B cell (primary cell): ENCODE results near the gene DSCAML1.

Experiments used
- EZH2 ChIP-seq: IDR thresholded peaks from 2 replicates; pipeline ENCODE4 v1.6.1; 2012; ENCODE audit warnings: borderline replicate concordance, low read depth, mild to moderate bottlenecking, moderate library complexity, low read length; ENCODE audit not compliant: insufficient read depth, poor library complexity, severe bottlenecking
- TF ChIP-seq, protein P1 (sequence below): fragments of 200-600 bp; IDR thresholded peaks from one replicate; pipeline ENCODE4 v1.8.0; 2022; ENCODE audit warnings: antibody characterized with exemption, mild to moderate bottlenecking

DNA sequence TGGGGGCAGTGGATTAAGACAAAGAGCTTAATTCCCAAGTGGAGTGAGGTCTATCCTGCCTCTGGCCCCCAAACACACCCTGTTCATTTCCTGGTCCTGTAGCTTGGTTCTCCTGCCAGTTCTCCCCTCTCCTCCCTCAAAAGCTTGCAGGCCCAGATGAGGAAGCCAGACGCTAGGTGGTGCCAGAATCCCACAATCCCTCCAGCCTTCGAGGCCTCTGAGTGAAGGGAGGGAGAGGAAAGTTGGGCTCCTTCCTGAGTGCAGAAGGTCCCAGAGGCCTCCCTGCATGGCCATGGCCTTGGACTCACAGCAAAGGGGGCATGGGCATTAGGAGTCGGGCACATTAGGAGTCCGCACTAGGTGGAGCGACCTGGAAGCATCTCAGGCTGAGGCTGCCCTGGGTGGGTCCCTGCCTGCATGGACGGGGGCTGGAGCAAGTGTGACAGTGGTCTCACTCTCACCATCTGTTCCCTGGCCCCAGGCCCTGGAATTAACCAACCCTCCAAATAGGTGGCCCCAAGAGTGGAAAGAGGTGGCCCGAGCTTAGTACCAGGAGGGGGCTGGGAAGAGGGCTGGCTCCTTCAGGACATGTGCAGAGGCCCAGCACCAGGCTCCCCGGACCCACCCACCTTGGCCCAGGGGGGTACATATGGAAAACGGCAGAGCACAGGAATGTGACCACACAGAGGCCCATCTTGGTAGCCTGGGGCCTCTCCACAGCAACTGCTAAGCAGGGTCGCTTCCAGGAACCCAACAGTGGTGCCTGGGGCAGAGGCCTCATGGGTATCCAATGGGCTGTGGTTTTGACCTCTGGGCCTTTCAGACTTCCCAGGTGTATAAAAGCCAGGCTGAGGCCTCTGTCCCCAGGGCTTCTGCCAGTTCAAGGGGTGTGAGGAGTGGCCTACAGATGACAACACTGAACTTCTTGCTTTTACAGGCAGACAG, 22.4 kb upstream of the DSCAML1 start:
- TF ChIP-seq, protein P1, sequence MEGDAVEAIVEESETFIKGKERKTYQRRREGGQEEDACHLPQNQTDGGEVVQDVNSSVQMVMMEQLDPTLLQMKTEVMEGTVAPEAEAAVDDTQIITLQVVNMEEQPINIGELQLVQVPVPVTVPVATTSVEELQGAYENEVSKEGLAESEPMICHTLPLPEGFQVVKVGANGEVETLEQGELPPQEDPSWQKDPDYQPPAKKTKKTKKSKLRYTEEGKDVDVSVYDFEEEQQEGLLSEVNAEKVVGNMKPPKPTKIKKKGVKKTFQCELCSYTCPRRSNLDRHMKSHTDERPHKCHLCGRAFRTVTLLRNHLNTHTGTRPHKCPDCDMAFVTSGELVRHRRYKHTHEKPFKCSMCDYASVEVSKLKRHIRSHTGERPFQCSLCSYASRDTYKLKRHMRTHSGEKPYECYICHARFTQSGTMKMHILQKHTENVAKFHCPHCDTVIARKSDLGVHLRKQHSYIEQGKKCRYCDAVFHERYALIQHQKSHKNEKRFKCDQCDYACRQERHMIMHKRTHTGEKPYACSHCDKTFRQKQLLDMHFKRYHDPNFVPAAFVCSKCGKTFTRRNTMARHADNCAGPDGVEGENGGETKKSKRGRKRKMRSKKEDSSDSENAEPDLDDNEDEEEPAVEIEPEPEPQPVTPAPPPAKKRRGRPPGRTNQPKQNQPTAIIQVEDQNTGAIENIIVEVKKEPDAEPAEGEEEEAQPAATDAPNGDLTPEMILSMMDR = no peak
- no peak for TF ChIP-seq EZH2
